Activated naive CD4-positive, alpha-beta T cell treated with anti-CD3 and anti-CD28 coated beads for 36 hours (primary cell): ENCODE results near the gene GOLGA6L9. TPM values are rescaled to one million over a fixed set of nuclear protein-coding genes. Genes with fewer than 3 reads are reported as not detected.
"Not testable (repeated sequence)": the region's sequence is repeated elsewhere in the genome, so short reads cannot be mapped to it uniquely, and the experiment has no call there.

Experiments
- CTCF ChIA-PET: fragments of 350-600 bp; sonication (Branson Sonifier 250); formaldehyde crosslinking; loops from one replicate; lab custom pipeline; 2021; ENCODE audit warnings: antibody characterized with exemption; lab: Charles Lee
- DNase-seq: peaks from one replicate; pipeline ENCODE4 v3.0.0-alpha.2; 2020
- H3K27ac Mint-ChIP-seq: one replicate; pipeline ENCODE4 v1.8.0; 2021; ENCODE audit warnings: mild to moderate bottlenecking, mixed read lengths
- H3K27me3 Mint-ChIP-seq: one replicate; pipeline ENCODE4 v1.8.0; 2021; ENCODE audit warnings: low read depth, mixed read lengths
- H3K36me3 Mint-ChIP-seq: one replicate; pipeline ENCODE4 v1.8.0; 2021; ENCODE audit warnings: low read depth, mixed read lengths
- H3K4me1 Mint-ChIP-seq: one replicate; pipeline ENCODE4 v1.8.0; 2021; ENCODE audit warnings: low read depth, mixed read lengths
- H3K4me3 Mint-ChIP-seq: one replicate; pipeline ENCODE4 v1.8.0; 2021; ENCODE audit warnings: mild to moderate bottlenecking, moderate library complexity, mixed read lengths
- H3K9me3 Mint-ChIP-seq: one replicate; pipeline ENCODE4 v1.8.0; 2021; ENCODE audit warnings: mixed read lengths
- intact Hi-C: fragments of 100-400 bp; cut with micrococcal nuclease; formaldehyde crosslinking; loops from one replicate; pipeline ENCODE4 v1.15.1; 2023
- total RNA-seq, 2 experiments: library from RNA; stranded (reverse); gene quantifications; one replicate each; pipeline ENCODE4 v1.2.3, GENCODE V29; 2021

GOLGA6L9 gene
- total RNA-seq, 2 experiments from 2014 or later: 1.8 to 2.1 TPM

DNA sequence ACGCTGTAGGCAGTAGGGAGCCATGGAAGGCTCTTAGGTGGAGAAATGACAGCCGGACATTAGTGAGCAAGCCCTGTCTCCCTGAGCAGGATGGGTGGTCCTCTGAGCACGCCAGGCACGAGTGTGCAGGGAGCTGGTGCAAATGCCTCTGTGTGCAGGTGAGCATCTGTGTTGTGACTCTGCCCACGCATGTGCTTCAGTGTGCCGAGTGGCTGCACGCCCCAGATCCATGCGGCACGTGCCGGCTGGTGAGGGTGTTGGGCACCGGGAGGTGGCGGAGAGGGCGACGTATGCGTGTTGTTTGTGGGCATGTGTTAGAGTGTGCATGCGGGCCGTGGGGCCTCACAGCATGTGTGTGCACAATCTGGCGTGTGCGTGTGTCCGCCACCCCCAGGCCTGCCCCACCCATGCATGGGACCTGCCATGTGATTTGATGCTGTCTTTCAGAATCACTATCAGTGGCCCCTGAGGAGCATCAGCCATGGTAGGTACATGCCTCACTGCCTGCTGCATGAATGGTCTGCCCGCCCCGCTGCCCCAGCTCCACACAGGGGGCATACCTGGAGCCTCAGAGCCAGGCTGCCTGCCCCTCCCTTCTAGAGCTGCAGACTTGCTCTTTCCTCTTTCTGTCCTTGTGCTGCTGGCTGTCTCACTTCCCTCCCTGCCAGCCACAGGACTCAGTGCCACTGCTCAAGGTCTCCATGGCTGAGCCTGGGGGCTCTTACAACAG, 45.1 kb downstream of the GOLGA6L9 start:
- DNase-seq, H3K36me3 Mint-ChIP-seq, H3K27me3 Mint-ChIP-seq, H3K4me3 Mint-ChIP-seq, CTCF ChIA-PET, H3K4me1 Mint-ChIP-seq, intact Hi-C loops, H3K27ac Mint-ChIP-seq, H3K9me3 Mint-ChIP-seq: not testable (repeated sequence)

DNA sequence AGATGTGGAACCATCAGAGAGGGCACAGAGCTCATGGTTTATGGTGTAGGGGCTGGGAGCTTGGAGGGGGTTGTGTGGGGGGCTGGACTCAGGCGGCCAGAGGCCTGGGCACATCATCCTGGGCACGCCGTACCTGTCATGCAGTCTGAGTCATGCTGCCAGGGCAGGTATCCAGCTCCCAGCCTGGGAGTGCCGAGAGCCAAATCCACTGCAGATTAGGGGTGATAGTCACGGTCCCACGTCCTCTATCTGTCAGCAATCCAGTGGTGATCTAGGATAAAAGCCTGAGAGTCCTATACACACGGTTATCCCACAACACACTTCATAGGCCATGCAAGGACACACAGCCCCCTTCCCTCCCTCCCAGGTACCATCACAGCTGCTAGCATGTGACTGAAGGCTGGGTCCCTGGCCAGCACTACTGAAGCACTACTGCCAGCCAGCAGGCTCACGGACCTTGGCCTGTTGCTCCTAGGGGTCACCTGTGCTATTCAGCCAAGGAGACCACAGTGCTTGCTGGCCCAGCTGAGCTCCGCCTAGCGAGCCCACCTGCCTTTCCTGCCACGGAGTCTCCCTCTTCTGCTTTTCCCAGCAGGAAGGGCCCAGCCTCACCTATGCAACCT, 45.8 kb downstream of the GOLGA6L9 start:
- H3K27me3 Mint-ChIP-seq, H3K9me3 Mint-ChIP-seq, H3K4me3 Mint-ChIP-seq, intact Hi-C loops, DNase-seq, H3K36me3 Mint-ChIP-seq, H3K27ac Mint-ChIP-seq, CTCF ChIA-PET, H3K4me1 Mint-ChIP-seq: not testable (repeated sequence)

DNA sequence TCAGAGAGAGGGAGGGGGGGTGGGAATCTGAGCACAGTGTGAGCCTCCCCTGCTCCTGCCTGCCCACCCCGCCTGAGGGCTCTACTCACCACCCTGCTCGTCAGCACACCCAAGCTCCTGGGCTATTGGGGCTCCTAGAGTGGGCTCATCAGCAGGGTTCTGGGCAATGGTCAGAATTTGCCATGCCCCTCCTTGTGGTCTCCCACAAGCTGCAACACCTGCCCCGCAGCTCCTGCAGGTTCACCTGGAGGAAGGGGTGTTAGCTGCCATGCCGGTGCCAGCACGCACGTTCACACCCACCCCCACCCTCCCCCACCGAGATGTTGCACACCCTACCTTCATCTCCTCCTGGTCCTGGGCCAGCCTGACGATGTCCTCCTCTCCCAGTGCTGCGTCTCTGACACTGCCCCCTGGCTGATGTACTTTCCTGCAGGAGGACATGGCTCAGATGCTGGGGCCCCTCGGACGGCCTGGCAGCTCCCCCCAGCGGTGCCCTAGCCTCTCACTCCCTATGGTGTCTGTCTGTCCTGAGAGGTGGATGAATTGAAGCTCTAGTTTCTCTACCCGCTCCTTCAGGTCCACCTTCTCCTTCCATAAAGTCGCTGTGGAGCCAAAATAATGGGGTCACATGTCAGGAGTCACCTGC, 47.2 kb downstream of the GOLGA6L9 start:
- H3K4me3 Mint-ChIP-seq, H3K27ac Mint-ChIP-seq, H3K27me3 Mint-ChIP-seq, H3K36me3 Mint-ChIP-seq, DNase-seq, H3K4me1 Mint-ChIP-seq, CTCF ChIA-PET, H3K9me3 Mint-ChIP-seq, intact Hi-C loops: not testable (repeated sequence)

DNA sequence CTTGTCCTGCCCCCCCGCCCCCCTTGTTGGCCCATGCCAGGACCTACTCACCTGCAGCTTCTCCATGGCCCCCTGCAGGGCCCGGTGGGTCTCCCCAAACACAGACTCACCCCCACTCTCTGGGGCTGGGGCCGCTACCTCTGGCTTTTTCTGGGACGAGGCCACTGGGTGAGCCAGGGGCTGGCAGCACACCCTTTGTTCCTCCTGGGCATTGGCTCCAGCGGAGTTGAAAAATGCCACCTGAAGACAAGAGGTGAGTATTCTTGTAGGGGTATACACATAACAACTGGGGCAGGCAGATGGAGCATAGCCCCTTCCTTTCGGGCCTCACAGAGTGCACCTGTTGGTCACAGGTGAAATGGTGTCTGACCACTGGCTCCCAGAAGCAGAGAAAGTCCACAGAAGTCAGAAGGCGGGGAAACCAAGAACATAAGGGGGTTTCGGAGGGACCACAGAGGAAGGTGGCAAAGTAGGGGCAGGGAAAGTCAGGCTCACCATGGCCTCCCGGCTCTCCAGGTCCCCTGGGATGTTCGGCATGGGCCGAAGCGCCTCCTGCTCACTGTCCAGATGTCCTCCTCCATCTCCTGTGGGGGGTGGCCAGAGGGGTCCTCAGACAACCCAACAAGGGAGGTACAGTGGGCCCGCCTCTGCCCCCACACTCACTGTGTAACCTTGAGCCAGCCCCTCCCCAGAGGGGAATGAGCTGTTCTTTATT, 47.9 kb downstream of the GOLGA6L9 start:
- H3K27me3 Mint-ChIP-seq, H3K4me3 Mint-ChIP-seq, CTCF ChIA-PET, H3K4me1 Mint-ChIP-seq, H3K27ac Mint-ChIP-seq, DNase-seq, H3K9me3 Mint-ChIP-seq, H3K36me3 Mint-ChIP-seq, intact Hi-C loops: not testable (repeated sequence)

Other genes with a start within 250 kb of the GOLGA6L9 start
- 10 to 100 TPM; 15.8 to 18.6 TPM for gene EFL1, start 167.1 kb upstream of the GOLGA6L9 start, total RNA-seq
- gene SAXO2, start 167.0 kb upstream of the GOLGA6L9 start, total RNA-seq: under 1 TPM; 0.69 to 0.79 TPM
- gene GOLGA6L10, start 80.3 kb upstream of the GOLGA6L9 start, total RNA-seq: 1 to 10 TPM in 1 of 2 experiments, under 1 TPM in 1; 0.96 to 1.4 TPM
- gene RPS17, start 110.6 kb downstream of the GOLGA6L9 start, total RNA-seq: 1,000 to 10,000 TPM; 3,025 to 3,069 TPM
- under 1 TPM in 1 of 2 experiments, not detected in 1; 0.10 TPM for gene CPEB1, start 217.5 kb downstream of the GOLGA6L9 start, total RNA-seq